MM.1S (cell line): ENCODE data around the gene HIVEP2.

Source experiments
- EZH2 ChIP-seq: fragments of 300-600 bp; sonication (generic); optimal IDR thresholded peaks from 2 replicates; pipeline ENCODE3; 2017; ENCODE audit warnings: low read depth, mild to moderate bottlenecking, antibody characterized with exemption, low read length, mixed read lengths
- TF ChIP-seq, protein P1 (sequence below): fragments of 300-600 bp; sonication (generic); IDR thresholded peaks from 2 replicates; pipeline ENCODE4 v1.5.1; 2016; ENCODE audit warnings: antibody characterized with exemption, low read length, mixed read lengths

- TF ChIP-seq, protein P1, sequence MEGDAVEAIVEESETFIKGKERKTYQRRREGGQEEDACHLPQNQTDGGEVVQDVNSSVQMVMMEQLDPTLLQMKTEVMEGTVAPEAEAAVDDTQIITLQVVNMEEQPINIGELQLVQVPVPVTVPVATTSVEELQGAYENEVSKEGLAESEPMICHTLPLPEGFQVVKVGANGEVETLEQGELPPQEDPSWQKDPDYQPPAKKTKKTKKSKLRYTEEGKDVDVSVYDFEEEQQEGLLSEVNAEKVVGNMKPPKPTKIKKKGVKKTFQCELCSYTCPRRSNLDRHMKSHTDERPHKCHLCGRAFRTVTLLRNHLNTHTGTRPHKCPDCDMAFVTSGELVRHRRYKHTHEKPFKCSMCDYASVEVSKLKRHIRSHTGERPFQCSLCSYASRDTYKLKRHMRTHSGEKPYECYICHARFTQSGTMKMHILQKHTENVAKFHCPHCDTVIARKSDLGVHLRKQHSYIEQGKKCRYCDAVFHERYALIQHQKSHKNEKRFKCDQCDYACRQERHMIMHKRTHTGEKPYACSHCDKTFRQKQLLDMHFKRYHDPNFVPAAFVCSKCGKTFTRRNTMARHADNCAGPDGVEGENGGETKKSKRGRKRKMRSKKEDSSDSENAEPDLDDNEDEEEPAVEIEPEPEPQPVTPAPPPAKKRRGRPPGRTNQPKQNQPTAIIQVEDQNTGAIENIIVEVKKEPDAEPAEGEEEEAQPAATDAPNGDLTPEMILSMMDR, result no peak
- no peak for TF ChIP-seq EZH2
Observed at GRCh38 chr6:142843361-142843760, 101.6 kb downstream of the HIVEP2 start.
